GM19395 (cell line): ENCODE measurements around the gene JAKMIP1.

Source experiments
- ATAC-seq: cut with Tn5 transposase; IDR thresholded peaks from one replicate; pipeline ENCODE4 v1.9.1; 2021; ENCODE audit warnings: mild to moderate bottlenecking, moderate library complexity; ENCODE audit not compliant: unreplicated experiment

JAKMIP1 gene

DNA sequence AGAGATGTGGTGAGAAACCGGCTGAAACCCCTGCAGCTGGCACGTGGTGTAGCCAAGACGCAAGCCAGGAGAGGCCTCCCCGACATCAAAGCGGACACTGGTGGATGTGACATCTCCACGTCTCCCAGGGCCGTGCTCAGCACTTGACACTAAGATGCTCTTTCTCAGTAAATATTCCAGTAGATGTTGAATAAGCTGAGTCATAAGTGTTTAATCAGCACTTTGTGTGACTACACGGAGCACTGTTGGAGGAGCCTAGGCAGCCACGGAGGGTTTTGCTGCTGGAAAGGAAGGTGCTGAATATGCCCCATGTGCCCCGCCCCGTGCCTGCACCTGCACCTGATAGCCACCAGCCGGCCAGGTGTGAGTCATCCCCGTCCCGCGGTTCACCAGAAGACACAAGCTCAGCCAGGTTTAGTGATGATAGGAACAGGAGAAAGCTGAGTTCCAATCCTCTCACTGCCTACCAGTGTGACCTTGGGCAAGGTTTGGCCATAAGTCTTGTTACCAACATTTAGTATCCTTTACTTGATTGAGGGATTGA, 153.1 kb downstream of the JAKMIP1 start:
- ATAC-seq, result no peak

DNA sequence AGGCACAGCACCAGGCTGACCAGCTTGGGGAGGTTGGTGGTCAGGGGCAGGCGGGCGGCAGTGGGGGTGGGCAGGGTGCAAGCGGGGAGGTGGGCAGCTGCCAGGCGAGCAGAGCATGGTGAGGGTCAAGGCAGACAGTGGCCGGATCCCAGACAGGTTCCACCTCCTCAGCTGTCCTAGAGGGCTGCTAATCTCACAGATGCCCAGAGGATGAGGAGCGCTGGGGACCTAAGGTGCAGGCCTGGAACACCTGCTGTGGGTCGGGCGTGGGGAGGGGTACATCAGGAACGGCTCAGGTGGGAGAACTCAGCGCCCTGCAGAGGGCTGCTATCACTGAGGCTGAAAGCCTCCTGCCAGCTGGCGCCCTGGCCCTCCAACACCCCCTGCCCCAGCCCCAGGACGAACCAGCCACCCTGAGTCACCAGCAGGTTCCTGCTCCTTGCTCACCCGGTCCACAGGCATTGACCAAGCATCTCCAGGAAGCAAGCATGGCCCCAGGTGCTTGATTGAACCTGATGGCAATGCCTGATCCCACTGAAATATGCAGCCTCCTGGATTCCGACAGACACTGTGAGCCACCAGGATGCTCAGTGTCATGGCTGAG, 153.7 kb downstream of the JAKMIP1 start:
- ATAC-seq, result no peak

DNA sequence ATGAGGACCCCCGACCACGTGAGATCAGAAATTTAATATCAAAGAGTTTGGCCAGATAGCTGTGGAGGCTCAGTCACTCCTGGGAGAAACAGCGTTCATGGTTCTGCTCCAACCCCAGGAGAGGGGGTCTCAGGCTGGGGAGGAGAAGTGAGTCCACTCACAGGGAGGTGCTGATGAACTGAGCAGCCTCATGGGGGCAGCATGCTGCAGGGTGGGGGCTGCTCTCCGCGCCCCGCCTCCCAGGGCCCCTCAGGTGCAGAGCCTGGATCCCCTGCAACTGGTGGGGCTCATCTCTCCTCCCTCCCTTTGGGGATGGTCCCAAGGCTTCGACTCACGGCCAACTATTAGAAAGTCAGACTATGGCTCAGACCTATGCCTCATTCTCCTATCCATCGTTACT, 155.5 kb downstream of the JAKMIP1 start:
- ATAC-seq, result no peak

DNA sequence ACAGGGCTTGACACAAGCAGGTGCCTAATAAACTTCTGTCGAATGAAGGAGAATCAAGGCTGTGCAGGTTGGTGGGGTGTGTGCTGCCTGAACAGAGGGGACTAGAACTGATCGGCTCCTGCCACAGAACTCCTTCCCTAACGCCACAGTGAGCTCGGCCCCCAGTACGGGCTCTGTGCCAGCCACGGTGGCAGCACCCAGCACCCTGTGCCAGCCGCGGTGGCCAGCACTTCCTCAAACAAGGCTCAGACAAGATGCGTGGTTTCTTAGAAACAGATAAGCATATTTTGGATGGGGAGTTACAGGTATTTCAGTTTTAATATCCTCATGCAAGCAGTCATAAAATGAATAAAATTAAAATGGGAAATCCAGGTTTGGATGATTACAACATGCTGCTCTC, 156.1 kb downstream of the JAKMIP1 start:
- ATAC-seq, result no peak

DNA sequence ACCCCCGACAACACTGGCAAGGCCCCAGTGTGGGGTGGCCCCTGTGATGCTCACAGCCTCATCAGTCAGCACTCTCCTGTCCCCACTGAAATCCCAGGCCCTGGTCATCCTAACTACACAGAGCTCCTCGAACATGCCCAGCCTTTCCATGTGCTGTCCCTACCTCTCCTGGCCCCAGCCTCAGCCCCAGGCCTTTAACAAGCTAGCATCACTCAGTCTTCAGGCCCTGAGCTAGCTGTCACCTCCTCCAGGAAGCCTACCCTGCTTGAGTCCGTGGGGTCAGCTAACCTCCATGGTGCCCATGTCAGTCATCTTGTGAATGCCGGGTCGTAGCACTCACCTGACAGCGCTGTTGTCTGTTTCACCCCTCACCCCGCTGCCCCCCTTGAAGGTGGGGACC, 156.5 kb downstream of the JAKMIP1 start:
- ATAC-seq, result no peak

DNA sequence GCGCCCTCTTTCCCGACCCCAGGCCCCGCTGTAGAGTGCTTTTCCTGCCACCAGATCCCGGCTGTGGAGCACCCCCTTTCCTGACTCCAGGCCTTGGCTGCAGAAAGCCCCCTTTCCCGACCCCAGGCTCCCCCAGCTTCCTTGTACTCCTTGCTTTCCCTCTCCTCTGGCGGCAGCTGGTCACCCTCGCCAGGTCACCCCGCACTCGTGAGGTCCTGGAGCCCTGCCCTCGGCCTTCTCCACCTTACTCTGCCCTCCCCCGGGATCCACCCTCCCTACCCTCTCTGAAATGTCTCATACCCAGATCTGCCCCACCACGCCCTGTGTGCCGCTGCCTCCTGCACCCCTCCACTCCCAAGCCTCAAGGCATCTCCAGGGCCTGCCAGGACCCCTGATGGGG, 157.2 kb downstream of the JAKMIP1 start:
- ATAC-seq, result no peak

DNA sequence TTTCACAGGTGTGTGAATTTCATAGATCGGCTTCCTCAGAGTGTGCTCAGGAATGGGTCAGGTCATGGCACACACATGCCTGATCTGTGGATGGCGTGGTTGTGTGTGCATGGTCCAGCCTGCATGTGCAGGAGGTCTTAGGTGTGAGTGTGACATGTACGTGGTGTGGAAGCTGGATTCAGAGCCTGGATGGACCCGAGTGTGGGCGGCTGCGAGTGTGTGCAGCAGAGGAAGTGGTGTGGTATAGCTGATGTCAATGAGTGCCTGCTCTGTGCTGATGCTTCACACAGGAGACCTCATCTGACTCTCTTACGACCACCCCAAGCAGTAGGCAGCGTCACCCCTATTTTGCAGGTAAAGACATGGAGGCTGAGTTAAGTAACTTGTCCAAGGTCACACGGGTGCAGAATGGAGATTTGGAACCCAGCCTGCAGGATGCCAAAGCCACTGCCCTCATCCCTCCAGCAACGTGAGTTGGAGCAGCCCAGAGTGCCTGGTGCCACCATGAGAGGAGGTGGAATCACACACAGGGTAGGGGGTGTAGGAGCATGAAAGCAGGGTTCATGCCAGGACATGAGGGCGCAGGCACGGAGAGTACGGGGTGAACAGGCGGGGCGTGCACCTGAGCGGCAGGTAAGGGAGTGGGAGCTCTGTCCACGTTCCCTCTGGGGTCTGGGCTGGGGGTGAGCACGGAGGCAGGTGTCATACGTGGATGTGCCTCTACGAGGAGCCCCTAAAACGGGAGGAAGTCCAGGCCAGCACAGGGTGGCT, 157.9 kb downstream of the JAKMIP1 start:
- ATAC-seq, result no peak

DNA sequence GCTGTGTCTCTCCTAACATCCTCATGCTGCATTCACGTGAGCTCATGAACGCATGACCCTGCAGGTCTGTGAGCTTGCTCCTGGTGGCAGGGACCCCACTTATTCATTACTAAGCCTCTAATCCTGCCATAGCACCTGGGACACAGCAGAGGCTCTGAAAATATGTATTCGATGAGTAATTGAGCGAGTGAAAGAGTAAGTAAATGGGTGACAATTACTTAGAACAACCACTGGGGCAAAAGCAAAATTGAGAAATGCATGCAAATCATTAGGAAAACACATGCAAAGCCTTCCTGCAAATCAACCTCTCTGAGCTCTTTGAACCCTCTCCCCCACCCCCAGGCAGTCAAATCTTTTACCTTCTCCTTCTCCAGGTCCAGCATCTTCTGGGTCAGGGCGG, 158.5 kb downstream of the JAKMIP1 start:
- ATAC-seq, result no peak

DNA sequence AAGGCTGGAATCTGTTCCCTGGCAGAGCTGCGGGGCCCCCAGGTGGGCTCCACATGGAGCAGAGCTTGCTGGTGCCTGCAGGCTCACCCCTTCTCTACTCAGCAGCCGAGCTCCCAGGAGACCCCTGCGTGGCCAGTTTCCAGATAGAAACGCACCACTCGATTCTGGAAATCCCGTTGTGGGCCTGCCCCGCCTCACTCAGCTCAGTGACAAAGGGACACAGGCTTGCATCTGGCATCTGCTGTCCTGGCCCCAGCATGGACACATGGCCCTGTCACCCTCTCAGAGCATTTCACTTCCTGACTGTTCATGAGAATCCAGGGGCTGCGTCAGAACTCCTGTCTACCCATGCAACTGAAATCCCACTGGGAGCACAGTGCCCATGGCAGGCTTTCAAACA, 161.6 kb downstream of the JAKMIP1 start:
- no peak for ATAC-seq

DNA sequence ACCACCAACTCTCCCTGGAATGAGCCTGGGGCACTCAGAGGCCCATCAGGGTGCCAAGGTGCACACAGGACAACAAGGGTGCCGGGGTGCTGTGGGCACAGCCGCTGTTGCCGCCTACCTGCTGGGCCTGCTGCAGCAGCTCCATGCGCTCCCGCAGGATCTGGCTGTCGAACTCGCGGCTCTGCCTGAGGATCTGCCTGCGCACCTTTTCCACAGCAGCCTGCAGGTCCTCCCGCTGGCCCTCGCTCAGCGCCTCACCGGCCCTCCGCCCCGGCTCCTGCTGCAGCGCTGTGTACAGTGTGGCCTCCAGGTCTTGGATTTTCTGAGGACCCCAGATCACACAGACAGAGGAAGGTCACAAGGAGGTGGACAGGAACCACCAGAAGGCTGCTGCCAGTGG, 164.6 kb downstream of the JAKMIP1 start:
- no peak for ATAC-seq

DNA sequence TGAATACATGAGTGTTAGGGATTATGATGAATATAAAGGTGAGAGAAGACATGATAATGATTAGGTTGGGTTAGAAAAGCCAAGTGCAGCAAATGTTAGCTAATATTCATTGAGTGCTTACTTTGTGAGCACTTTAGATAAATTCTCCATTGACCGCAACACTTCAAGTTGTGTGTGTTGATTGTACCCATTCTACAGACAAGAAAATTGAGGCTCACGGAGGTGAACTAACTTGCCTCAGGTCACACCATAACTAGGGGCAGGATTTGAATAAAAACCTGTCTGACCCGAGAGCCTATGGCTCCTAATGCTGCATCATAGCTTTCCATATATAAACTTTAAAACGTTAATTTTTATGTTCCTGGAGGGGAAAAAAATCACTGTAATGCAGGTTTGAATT, 167.0 kb downstream of the JAKMIP1 start:
- ATAC-seq, result no peak

DNA sequence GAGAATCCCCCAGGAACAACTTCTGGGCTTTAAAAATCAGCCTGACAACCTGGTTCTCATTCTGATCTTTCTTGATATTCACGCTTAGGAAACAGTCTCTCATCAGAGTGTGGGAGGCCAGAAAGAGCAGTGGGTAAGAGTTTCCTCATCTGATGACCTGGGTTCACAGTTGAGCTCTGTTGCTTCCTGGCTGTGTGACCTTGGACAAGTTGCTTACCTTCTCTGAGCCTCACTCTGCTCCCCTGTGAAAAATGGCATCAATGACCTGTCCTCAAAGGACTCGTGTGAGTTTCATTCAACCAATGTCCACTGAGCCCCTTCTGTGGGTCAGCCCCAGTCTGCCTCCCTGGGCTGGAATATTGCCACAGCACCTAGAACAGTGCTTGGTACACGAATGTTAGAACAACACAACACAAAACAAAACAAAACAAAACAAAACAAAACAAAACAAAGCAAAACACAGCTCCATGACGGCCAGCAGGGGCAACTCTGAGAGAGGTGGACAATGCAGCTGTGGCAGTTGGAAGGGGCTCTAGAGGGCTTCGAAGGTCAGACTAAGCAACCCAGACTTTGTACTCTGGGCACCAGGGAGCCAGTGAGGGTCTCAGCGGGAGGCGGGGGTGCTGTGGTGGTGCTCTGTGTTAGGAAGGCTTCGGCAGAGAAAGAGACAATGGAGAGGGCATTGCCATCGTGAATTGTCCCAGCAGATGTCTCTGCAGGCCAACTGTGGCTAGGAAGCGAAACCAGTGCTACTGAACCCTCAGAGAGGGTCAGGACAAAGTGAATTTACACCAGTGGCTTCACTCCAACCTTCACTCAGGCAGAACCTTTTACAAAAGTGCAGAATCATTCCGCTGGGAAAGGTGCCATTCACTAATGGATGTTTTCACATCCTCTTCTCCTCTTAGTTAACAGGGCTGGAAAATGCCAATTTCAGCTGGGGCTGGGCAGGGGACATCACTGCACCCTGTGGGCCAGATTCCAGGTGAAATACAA, 167.8 kb downstream of the JAKMIP1 start:
- ATAC-seq, result no peak

DNA sequence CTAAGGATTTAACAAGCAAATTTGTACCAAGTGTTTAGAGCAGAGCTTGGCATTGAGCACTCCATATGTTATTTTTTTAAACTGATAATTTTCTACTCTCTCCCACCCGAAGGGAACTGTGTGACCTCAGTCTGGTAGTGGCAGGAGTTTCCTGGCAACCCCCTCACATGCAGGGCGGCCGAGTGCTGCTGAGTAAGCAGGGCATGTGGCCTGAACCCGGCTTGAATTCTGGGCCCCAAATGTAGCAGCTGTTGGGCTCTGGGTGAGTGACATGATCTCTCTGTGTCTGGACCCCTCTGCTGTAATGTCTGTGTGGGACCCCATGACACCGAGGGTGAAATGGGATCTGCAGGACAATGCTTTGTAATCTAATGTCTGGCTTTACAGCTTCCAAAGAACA, 168.5 kb downstream of the JAKMIP1 start:
- ATAC-seq, result no peak

DNA sequence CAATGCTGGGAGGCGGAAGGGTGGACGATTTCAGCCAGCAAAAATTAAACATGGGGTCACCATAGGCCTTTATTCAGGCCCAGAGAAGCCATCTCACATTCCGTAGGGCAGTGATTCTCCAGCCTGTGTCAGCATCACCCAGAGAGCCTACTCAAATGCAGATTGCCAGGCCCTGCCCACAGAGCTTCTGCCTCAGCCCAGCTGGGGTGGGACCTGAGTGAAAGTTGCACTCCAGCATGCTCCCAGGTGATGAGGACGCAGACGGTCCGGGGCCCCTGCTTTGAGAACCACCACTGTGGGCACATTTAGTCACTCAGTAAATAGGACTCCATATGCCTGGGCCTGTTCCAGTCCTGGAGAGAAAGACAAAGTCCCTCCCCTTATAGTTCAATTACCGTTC, 169.7 kb downstream of the JAKMIP1 start:
- no peak for ATAC-seq

DNA sequence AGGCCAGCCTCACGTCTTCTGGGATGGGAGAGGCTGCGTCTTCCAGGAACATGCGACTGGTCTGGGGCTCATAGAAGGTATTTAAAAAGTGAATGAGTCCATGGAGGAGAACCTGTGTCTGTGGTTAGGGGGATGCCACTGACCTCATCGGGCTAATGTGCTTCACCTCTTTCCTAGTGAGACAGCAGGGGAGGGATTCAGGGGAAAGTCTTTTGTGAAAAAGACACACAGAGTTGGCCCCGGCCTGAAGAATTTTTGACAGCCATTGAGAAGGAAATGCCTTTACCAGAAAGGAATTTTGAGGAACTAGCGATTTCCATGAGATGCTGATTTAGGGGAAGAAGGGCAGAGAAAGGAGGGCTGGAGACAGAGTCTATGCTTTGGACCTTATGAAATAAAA, 171.1 kb downstream of the JAKMIP1 start:
- ATAC-seq, result no peak

DNA sequence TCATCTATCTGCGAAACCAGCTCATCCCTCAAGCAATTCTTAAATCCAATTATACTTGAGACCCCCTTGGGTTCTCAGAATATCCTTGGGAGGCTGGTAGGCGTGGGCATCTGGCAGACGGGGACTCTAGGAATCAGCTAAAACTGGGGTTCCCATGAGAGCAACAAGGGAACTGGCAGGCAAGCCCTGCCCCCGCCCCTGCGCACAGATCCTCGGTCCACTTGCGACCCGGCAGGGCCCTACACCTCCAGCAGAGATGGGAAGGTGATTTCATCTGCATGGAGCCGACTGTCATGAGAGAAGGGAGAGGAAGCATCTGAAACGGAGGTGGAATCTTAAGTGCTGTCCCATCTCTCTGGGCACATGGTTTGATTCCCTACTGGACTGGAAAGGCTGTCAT, 172.2 kb downstream of the JAKMIP1 start:
- ATAC-seq, result no peak

DNA sequence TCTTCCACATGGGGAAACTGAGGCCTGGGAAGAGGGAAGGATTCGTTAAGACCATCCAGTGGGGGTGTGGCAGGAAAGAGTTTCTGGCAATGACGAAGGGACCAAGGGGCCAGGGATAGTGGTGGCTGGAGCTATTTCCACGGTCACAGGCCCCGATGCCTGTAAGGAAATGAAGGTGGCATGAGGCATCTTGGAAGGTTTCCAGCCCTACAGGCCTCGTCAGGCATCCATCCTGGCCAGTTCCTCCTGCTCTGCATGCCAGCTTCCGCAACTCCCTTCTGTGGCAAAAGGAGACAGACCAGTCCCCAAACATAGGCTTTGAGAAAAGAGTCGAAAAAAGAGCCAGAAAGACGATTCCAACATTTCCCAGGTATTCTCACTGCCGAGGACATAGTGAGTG, 173.0 kb downstream of the JAKMIP1 start:
- no peak for ATAC-seq

DNA sequence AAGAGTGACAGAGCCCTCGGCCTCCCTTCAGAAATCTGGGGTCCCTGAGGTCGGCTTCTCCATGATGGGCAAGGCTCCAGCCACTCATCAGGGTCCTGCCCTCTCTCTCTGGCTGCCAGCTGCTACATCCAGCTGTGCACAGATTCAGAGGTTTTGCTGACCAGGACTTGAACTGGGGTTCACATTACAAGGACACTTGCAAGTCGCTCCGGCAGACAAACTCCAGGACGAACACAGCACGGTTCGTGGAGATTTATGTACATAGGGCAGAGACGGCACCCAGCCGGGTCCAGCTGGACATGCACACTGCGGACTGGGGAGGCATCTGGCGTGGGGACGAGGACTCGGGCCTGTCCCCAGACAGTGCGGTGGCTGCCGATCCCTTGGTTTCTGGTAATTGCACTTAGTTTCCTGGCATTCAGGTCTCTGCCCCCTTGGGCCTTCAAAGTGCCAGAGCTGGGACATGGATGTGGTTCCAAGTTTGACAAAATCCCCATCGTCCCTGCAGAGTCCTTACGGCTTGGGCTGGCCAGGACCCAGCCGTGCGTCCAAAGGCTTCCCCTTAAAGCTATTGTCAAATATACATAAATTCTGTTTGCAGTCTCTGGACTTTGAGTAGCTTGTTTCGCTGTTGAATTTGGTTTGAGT, 175.9 kb downstream of the JAKMIP1 start:
- no peak for ATAC-seq

DNA sequence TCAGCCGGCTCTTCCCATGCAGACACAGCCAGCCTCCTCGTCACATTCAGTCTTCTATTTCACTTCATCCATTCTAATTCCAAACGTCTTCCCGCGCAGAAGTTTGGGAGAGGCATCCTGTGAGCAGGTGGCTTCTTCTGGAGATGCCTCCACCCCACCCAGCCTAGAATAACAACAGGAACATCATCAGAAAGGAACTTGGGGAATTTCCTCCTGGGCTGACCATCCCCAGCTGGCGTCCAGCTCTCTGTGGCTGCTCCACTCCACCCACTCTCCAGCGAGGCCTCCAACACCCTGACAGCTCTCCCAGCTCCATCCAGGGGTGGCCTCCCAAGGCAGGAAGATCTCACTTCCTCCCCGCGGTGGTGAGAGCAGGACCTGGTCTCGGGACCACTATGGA, 176.6 kb downstream of the JAKMIP1 start:
- ATAC-seq, result no peak

DNA sequence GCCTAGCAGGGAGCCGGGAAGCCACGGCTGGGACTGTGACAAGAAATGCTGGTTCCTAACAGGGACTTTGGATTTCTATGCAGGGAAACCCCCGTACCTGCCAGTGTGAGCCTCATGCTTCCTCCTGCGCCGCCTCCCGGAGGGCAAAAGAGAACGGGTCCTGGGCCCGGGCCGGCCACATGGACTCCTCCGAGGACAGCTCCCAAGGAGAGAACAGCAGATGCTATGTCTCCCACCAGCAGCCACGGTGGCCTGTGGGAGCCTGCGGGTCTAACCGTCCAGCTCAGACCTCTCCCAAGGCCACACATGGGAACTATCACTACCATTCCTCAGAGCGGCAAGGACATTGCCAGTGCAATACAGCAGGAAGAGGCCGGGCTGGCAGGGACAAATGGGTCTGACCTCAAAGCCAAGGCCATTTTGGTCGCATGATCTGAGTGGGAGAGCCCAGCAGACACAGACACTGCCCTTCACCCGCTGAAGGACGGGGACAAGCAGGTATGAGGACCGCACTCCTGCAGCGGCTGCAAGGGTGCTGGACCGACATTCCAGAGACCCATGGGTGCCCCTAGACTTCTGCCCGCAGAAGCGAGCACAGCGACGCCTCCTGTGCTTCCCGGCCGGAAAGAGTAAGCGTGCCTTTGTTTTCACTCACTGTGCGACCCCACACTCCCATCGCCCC, 177.6 kb downstream of the JAKMIP1 start:
- no peak for ATAC-seq
